ENCODE measurements around the gene GET3.
"Not testable (repeated sequence)": the region's sequence is repeated elsewhere in the genome, so short reads cannot be mapped to it uniquely, and the experiment has no call there.

Gene GET3

GRCh38 chr19:12720296-12720695, 17.0 kb upstream of the GET3 start:
- no peak for DNase-seq

- no peak for DNase-seq
Measured at GRCh38 chr19:12720851-12721655, 16.2 kb upstream of the GET3 start.

DNA sequence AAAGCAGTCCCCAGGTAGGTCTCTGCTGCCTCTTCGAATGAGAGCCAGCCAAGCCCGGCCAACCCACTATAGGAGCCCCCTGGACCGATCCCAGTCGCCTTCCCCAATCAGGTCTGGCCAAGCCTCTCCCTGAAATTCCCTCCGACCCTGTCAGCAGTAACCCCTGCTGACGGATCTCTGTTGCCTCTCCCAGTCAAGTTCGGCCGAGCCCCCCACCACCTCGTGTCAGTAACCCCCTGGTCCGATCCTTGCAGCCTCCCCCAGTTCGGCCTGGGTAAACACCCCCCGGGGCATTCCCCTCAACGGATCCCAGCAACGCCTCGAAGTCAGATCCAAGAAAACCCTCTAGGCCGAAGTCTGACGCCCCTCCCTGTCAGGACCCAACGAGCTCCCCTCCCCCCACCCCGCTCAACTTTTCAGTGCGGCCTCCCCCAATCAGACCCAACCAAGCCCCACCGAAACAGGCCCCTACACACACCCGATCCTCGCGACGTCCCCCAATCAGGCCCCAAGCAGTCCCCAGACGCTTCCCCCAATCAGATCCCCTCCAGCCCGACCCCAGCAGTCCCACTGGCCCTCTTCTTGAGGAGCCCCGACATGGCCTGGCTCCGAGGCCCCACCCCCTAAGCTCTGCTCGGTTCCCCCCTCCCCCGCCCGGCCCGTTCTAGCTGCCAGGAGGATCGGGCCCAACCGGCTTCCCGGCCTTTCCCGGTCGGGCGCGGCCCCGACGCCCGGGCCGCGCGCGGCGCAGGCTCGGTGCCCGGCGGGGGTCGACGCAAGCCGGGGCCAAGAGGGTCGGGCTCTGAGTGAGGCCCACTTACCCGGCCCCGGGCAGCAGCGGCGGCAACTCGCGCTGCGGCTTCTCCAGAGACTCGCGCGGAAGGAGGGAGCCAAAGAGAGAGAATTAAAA, 15.4 kb upstream of the GET3 start:
- DNase-seq, result peak; percentile 31 to 43

- DNase-seq, result peak; percentile 67 to 93
Measured at GRCh38 chr19:12722566-12723380, 14.5 kb upstream of the GET3 start.

DNA sequence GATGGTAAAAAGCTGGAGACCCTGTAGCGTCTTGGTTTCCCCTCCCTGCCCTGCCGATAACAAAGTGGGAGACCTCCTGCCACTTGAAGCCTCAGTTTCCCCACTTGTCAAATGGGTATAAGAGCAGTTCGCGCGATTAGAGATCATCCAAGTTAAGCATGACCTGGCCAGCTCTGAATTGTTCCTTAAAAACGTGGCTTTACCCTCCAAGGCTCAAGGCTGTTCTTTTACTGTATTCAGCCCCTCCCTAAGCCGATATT, 14.0 kb upstream of the GET3 start:
- DNase-seq, result no peak

- peak; percentile 19 to 37 for DNase-seq
Measured at GRCh38 chr19:12723641-12724426, 13.5 kb upstream of the GET3 start, which contains the start of gene TNPO2. TNPO2 (minus strand) TSS chr19:12723932; CDS start chr19:12720977, 2,955 bp downstream.

DNA sequence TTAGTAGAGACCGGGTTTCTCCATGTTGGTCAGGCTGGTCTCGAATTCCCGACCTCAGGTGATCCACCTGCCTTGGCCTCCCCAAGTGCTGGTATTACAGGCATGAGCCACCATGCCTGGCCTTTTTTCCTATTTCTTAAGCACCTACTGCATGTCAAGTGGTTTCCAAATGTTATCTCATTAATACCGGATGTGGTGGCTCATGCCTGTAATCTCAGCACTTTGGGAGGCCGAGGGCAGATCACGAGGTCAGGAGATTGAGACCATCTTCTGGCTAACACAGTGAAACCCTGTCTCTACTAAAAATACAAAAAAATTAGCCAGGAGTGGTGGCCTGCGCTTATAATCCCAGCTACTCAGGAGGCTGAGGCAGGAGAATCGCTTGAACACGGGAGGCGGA, 11.7 kb upstream of the GET3 start:
- not testable (repeated sequence) for DNase-seq

DNA sequence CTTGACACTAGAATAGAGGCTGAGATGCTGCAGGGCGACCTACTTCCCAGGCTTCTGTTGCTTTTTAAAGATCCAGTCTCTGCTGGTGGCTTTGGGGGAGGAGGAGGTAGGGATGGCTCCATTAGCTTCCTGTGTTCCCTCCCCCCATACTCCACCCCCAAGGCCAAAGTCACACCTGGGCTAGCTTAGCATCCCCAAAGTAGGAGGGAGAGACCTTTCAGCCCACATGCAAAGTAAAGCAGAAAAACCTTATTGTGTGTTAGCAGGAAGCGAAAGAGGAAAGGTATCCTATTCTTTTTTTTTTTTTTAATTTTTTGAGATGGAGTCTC, 10.3 kb upstream of the GET3 start:
- DNase-seq, result no peak

- no peak for DNase-seq
Measured at GRCh38 chr19:12727745-12728433, 9.4 kb upstream of the GET3 start.

GRCh38 chr19:12730064-12730463, 7.2 kb upstream of the GET3 start:
- no peak for DNase-seq

GRCh38 chr19:12731337-12731736, 6.0 kb upstream of the GET3 start:
- no peak for DNase-seq

DNA sequence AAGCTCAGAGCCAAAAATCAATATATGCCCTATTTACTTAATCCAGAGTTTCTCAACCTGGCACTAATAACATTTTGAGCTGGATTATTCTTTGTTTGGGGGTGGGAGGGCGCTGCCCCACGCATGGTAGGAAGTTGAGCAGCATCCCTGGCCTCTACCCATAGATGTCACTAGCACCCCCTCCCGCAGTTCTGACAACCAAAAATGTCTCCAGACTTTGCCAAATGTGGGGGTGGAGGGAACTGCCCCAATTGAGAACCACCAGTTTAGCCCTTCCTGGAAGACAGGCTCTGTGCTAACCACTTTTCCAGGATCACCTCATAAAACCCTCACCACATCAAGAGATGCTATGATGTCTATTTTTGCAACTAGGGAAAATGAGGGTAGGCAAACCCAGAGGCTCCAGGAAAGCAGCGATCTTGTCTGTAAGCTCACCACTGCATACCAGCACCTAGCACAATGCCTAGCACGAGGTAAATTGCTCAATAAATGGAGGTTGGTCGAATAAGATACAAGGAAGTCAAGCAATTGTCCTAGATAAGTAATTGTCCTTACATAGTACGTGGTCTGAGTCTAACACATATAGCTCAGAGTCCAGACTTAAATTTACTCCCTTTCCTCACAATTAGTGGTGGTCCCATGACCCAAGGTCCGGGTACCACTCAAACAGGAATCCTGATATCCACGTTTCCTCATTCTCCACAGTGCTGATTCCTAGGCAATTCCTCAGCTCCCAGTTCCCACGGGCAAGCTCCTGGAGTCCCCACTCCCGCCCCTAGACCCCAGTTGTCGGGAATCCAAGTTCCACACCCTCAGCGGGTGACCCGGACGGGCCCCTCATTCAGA, 3.7 kb upstream of the GET3 start:
- peak; percentile 3 to 14 for DNase-seq

DNA sequence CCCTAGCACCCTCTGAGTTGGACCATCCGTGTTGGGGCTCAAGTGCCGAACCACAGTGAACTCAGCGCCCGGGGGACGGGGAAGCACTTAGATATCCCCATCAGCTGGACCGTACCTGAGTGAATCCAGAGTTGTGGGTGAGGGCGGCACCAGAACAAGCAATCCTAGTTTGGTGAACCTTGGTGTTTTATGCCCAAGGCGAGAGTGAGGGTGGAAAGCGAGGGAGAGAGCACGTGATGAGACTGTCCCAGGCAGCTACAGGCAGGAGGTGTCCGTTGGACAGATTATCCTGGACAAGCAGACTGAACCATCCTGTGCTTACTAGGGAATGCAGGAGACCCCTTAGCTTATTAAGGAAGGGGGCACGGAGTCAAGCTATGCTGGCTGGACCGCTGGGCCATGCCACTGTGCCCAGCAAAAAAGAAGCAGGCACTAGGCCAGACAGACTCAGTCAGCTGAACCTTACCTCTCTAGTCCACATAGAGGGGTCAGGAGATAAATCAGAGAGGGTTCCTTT, 596 bp downstream of the GET3 start:
- no peak for DNase-seq

DNA sequence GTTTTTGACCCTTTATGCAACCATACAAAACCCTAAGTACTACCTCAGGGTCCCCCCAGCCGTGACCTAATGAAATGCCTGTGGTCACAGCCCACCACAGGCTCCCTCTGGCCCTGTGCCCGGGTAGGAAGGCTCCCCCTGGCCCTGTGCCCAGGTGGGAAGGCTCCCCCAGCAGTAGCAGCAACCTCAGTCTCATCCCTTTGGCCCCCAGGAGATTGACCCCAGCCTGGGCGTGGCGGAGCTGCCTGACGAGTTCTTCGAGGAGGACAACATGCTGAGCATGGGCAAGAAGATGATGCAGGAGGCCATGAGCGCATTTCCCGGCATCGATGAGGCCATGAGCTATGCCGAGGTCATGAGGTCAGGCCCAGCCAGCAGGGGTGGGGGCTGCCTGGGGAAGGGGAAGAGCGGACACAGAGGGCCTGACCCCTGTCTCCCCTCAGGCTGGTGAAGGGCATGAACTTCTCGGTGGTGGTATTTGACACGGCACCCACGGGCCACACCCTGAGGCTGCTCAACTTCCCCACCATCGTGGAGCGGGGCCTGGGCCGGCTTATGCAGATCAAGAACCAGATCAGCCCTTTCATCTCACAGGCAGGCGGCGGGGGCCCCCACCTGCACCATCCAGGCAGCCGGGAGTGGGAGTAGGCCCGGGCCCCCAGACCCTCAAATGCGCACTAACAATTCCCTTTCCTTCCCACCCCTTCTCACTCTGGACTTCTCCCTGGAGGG, 8.0 kb downstream of the GET3 start:
- DNase-seq, result no peak

DNA sequence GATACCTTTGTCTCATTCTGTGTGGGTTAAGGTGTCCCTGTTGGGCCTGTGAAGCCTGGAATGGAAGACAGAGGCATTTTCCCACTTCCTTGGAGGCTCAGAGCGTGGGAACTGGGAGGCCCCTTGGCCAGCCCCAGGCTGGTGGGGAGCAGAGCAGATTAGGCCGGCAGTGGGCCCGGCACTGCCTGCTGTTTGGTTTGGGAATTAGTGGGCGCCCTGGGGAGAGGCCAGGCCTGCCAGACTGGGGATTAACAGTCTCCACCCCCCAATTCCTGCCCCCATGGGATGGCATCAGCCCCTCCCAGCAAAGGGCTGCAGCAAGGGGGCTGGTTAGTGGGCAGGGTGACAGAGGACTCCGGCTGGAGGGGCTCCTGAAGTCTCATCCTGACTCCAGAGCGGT, 11.2 kb downstream of the GET3 start:
- DNase-seq, result no peak

- no peak for DNase-seq
Measured at GRCh38 chr19:12749938-12750521, 12.7 kb downstream of the GET3 start.

DNA sequence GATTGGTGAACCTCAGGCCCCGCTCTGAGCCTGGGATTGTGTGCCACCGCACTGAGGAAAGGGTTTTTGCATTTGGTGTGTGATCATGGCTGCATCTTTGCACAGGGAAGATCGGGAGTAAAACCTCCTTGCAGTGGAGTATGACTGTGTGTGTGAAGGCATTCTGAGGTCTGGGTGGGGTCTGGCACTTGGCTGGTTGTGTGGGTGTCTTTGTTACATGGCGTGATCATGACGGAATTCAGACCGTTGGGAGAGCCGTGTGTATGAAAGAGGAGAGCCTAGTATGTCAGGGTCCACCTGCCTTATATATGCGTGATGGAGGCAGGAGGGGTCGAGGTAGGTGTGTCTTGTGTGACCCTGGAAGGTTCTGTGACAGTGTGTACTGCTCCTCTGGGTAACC, 13.6 kb downstream of the GET3 start:
- DNase-seq, result no peak

GRCh38 chr19:12751635-12752034, 14.3 kb downstream of the GET3 start, which contains the start of gene BEST2:
BEST2 (plus strand) TSS chr19:12751791; CDS start chr19:12752593, 802 bp downstream.
- DNase-seq, result no peak

GRCh38 chr19:12752056-12752781, 14.9 kb downstream of the GET3 start:
- DNase-seq, result no peak

All from bone marrow (tissue), 2 donors.